Activated B cell treated with CpG ODN at 0.5 μM for 24 hours (primary cell): ENCODE measurements around the gene SH3TC1. TPM values are rescaled to one million over a fixed set of nuclear protein-coding genes. Genes with fewer than 3 reads are reported as not detected.

Experiments used
- ATAC-seq: fragments of 200-7000 bp; cut with Tn5 transposase; one replicate; pipeline ENCODE4 v1.10.0; 2021; ENCODE audit warnings: low read depth, mild to moderate bottlenecking, moderate library complexity
- CTCF ChIA-PET: fragments of 350-600 bp; sonication (Branson Sonifier 250); formaldehyde crosslinking; loops from one replicate; lab custom pipeline; 2021; ENCODE audit warnings: antibody characterized with exemption; lab: Charles Lee
- POLR2A ChIA-PET: fragments of 350-600 bp; sonication (Branson Sonifier 250); formaldehyde crosslinking; loops from one replicate; lab custom pipeline; 2021; ENCODE audit warnings: antibody characterized with exemption; lab: Charles Lee
- DNase-seq: peaks from one replicate; pipeline ENCODE4 v3.0.0; 2022
- H3K27ac Mint-ChIP-seq: one replicate; pipeline ENCODE4 v1.8.0; 2020; ENCODE audit warnings: mixed read lengths
- H3K27me3 Mint-ChIP-seq: one replicate; pipeline ENCODE4 v1.8.0; 2021; ENCODE audit warnings: mixed read lengths
- H3K36me3 Mint-ChIP-seq: one replicate; pipeline ENCODE4 v1.8.0; 2021; ENCODE audit warnings: low read depth, mixed read lengths
- H3K4me1 Mint-ChIP-seq: one replicate; pipeline ENCODE4 v1.8.0; 2021; ENCODE audit warnings: mixed read lengths
- H3K4me3 Mint-ChIP-seq: one replicate; pipeline ENCODE4 v1.8.0; 2020; ENCODE audit warnings: mild to moderate bottlenecking, mixed read lengths
- H3K9me3 Mint-ChIP-seq: one replicate; pipeline ENCODE4 v1.8.0; 2020; ENCODE audit warnings: mixed read lengths
- CTCF ChIP-seq: fragments of 200-600 bp; IDR thresholded peaks from one replicate; pipeline ENCODE4 v1.8.0; 2022; ENCODE audit warnings: antibody characterized with exemption, mild to moderate bottlenecking
- intact Hi-C: fragments of 100-400 bp; cut with micrococcal nuclease; formaldehyde crosslinking; loops from one replicate; pipeline ENCODE4 v1.15.1; 2024
- total RNA-seq: library from RNA; stranded (reverse); gene quantifications from 2 replicates; pipeline ENCODE4 v1.2.3, GENCODE V29; 2022

Gene SH3TC1
- total RNA-seq, 1 donor from 2014 or later, result 135 TPM

GRCh38 chr4:8283161-8283560 lies 84.1 kb downstream of the SH3TC1 start:
- ChIA-PET CTCF (no interaction called here), POLR2A (no interaction called here)
- intact Hi-C loops, result no loop called here
- H3K9me3 Mint-ChIP-seq, result no peaks in the 10 kb centered on the region
- H3K4me3 Mint-ChIP-seq, result no peak overlapping the region
- DNase-seq (no peak), ATAC-seq (no peak)
- H3K27me3 Mint-ChIP-seq, result peaks cover 2% of the 10 kb centered on the region
- no peak for TF ChIP-seq CTCF
- no peaks in the 10 kb centered on the region for H3K36me3 Mint-ChIP-seq
- no peak overlapping the region for H3K27ac Mint-ChIP-seq
- H3K4me1 Mint-ChIP-seq, result no peaks in the 10 kb centered on the region

GRCh38 chr4:8283631-8284121 lies 84.6 kb downstream of the SH3TC1 start:
- H3K27me3 Mint-ChIP-seq, result peaks cover 2% of the 10 kb centered on the region
- H3K36me3 Mint-ChIP-seq, result no peaks in the 10 kb centered on the region
- no peaks in the 10 kb centered on the region for H3K4me1 Mint-ChIP-seq
- no peak for ATAC-seq
- H3K9me3 Mint-ChIP-seq, result no peaks in the 10 kb centered on the region
- no peak overlapping the region for H3K27ac Mint-ChIP-seq
- TF ChIP-seq CTCF, result no peak
- CTCF ChIA-PET, result no interaction called here
- DNase-seq, result no peak
- H3K4me3 Mint-ChIP-seq, result no peak overlapping the region
- POLR2A ChIA-PET, result no interaction called here
- intact Hi-C loops, result no loop called here

GRCh38 chr4:8284391-8284790 lies 85.3 kb downstream of the SH3TC1 start:
- TF ChIP-seq CTCF, result no peak
- no peak overlapping the region for H3K4me3 Mint-ChIP-seq
- no peak for ATAC-seq
- peaks cover 4% of the 10 kb centered on the region for H3K27me3 Mint-ChIP-seq
- ChIA-PET CTCF (no interaction called here), POLR2A (no interaction called here)
- no peak for DNase-seq
- H3K27ac Mint-ChIP-seq, result no peak overlapping the region
- no peaks in the 10 kb centered on the region for H3K4me1 Mint-ChIP-seq
- intact Hi-C loops, result no loop called here
- H3K9me3 Mint-ChIP-seq, result no peaks in the 10 kb centered on the region
- no peaks in the 10 kb centered on the region for H3K36me3 Mint-ChIP-seq

GRCh38 chr4:8285143-8285975 lies 86.3 kb downstream of the SH3TC1 start:
- Mint-ChIP-seq H3K27ac (no peak overlapping the region), H3K36me3 (no peaks in the 10 kb centered on the region), H3K4me3 (no peak overlapping the region), H3K9me3 (no peaks in the 10 kb centered on the region), H3K27me3 (peaks cover 4% of the 10 kb centered on the region), H3K4me1 (peaks cover 3% of the 10 kb centered on the region)
- DNase-seq, result no peak
- ChIA-PET CTCF (no interaction called here), POLR2A (no interaction called here)
- no peak for ATAC-seq
- intact Hi-C loops, result no loop called here
- no peak for TF ChIP-seq CTCF

GRCh38 chr4:8285976-8286718 lies 87.1 kb downstream of the SH3TC1 start:
- POLR2A ChIA-PET, result no interaction called here

More at GRCh38 chr4:8285976-8286718, 87.1 kb downstream of the SH3TC1 start:
- Mint-ChIP-seq H3K27ac (no peak overlapping the region), H3K27me3 (peaks cover 4% of the 10 kb centered on the region), H3K9me3 (no peaks in the 10 kb centered on the region), H3K4me3 (no peak overlapping the region), H3K36me3 (no peaks in the 10 kb centered on the region), H3K4me1 (peaks cover 7% of the 10 kb centered on the region)
- TF ChIP-seq CTCF, result no peak
- intact Hi-C loops, result no loop called here
- ATAC-seq (no peak), DNase-seq (no peak)
- CTCF ChIA-PET, result no interaction called here
